Upper lobe of left lung (tissue), 4 donors: ENCODE measurements around the gene SEMA5A.

Experiments
- POLR2AphosphoS5 ChIP-seq, 2 donors: sonication (generic); formaldehyde crosslinking; IDR thresholded peaks; one replicate each; pipeline ENCODE4 v1.5.1; 2017; ENCODE audit warnings: antibody characterized with exemption in 2 of 2
- TF ChIP-seq, protein P1 (sequence below), 6 experiments: fragments of 450-650 bp in 4 of 6; fragments of 200-600 bp in 2 of 6; sonication (generic) in 2 of 6; IDR thresholded peaks; one replicate each; pipeline ENCODE4 v1.5.1; 2016 to 2019; ENCODE audit warnings: antibody characterized with exemption in 6 of 6

DNA sequence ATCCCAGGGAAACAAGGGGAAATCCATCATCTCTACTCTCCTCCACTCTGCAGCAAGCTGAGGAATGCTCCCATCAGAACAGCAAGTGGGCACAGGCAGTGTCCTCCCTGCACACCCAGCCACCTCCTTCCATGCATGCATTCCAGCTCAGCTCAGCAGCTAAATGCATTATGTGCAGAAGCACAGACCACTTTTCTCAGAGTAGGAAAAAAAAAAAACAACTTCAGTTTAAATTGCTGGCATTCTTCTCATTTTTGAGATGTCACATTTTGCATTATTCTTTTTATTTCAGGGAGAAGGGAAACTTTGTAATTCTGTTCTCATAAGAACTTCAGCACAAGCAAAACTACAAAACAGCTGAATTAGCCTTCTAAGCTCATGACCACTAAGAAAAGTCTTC, 312.2 kb downstream of the SEMA5A start:
- TF ChIP-seq, protein P1, sequence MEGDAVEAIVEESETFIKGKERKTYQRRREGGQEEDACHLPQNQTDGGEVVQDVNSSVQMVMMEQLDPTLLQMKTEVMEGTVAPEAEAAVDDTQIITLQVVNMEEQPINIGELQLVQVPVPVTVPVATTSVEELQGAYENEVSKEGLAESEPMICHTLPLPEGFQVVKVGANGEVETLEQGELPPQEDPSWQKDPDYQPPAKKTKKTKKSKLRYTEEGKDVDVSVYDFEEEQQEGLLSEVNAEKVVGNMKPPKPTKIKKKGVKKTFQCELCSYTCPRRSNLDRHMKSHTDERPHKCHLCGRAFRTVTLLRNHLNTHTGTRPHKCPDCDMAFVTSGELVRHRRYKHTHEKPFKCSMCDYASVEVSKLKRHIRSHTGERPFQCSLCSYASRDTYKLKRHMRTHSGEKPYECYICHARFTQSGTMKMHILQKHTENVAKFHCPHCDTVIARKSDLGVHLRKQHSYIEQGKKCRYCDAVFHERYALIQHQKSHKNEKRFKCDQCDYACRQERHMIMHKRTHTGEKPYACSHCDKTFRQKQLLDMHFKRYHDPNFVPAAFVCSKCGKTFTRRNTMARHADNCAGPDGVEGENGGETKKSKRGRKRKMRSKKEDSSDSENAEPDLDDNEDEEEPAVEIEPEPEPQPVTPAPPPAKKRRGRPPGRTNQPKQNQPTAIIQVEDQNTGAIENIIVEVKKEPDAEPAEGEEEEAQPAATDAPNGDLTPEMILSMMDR (IDR thresholded peaks at IDR 0.05): no peak
- TF ChIP-seq POLR2AphosphoS5 (IDR thresholded peaks at IDR 0.05): no peak
